Choroid plexus epithelial cell (primary cell): Measurements from ENCODE around the gene ABCB11.

Experiments
- DNase-seq: peaks from one replicate; pipeline ENCODE4 v3.0.0-alpha.2; 2010; ENCODE audit warnings: low read depth
- H3K4me3 ChIP-seq: 2 replicates; pipeline ENCODE4 v1.5.1; 2011; ENCODE audit warnings: low read depth, mild to moderate bottlenecking, control low read depth, low read length, moderate library complexity
- CTCF ChIP-seq: conservative IDR thresholded peaks from 2 replicates; pipeline ENCODE4 v1.5.1; 2011; ENCODE audit warnings: low read depth, mild to moderate bottlenecking, control low read depth, inconsistent platforms, low read length, moderate library complexity

ABCB11 gene

GRCh38 chr2:168971261-168971660 lies 59.9 kb downstream of the ABCB11 start:
- no peak overlapping the region for H3K4me3 ChIP-seq
- no peak for DNase-seq
- TF ChIP-seq CTCF, result no peak

GRCh38 chr2:168970711-168971233 lies 60.4 kb downstream of the ABCB11 start:
- TF ChIP-seq CTCF, result no peak
- DNase-seq, result no peak
- H3K4me3 ChIP-seq, result no peak overlapping the region

- TF ChIP-seq CTCF, result no peak
- H3K4me3 ChIP-seq, result no peak overlapping the region
- DNase-seq, result no peak
Measured at GRCh38 chr2:168969865-168970264, 61.3 kb downstream of the ABCB11 start.

GRCh38 chr2:168968342-168968741 lies 62.8 kb downstream of the ABCB11 start:
- H3K4me3 ChIP-seq, result no peak overlapping the region
- DNase-seq, result no peak
- no peak for TF ChIP-seq CTCF

GRCh38 chr2:168964251-168964807 lies 66.8 kb downstream of the ABCB11 start:
- no peak for TF ChIP-seq CTCF
- no peak for DNase-seq
- H3K4me3 ChIP-seq, result no peak overlapping the region

GRCh38 chr2:168962636-168963035 lies 68.5 kb downstream of the ABCB11 start:
- H3K4me3 ChIP-seq, result no peak overlapping the region
- DNase-seq, result peak; percentile 15
- TF ChIP-seq CTCF, result no peak
